OCI-LY1 (cell line): Measurements from ENCODE around the gene BSCL2.
A peak's percentile ranks its signal among the peaks of the same experiment; 100 is the strongest.
"Not testable (repeated sequence)": the region's sequence is repeated elsewhere in the genome, so short reads cannot be mapped to it uniquely, and the experiment has no call there.

Source experiments
- H2AFZ ChIP-seq: fragments of 200-600 bp; sonication (generic), shearing (Covaris generic); 2 replicates; pipeline ENCODE4 v1.6.0; 2014; ENCODE audit warnings: antibody characterized with exemption, mild to moderate bottlenecking, low read length
- H3F3A ChIP-seq: fragments of 200-600 bp; sonication (generic), shearing (Covaris generic); 2 replicates; pipeline ENCODE4 v1.6.0; 2014; ENCODE audit warnings: mild to moderate bottlenecking, antibody characterized with exemption, low read length, moderate library complexity; ENCODE audit not compliant: insufficient read depth
- H3K27ac ChIP-seq: fragments of 200-600 bp; sonication (generic); 2 replicates; pipeline ENCODE4 v1.5.1; 2014; ENCODE audit warnings: low read length, mixed run types, mild to moderate bottlenecking, low read depth; ENCODE audit not compliant: poor library complexity, severe bottlenecking
- H3K27me3 ChIP-seq: fragments of 200-600 bp; sonication (generic); 2 replicates; pipeline ENCODE4 v1.6.0; 2014; ENCODE audit warnings: antibody characterized with exemption, mild to moderate bottlenecking, low read length, moderate library complexity; ENCODE audit not compliant: insufficient read depth
- H3K36me3 ChIP-seq: fragments of 200-600 bp; sonication (generic); 2 replicates; pipeline ENCODE4 v1.6.1; 2014; ENCODE audit warnings: mild to moderate bottlenecking, antibody characterized with exemption, low read length, moderate library complexity, mixed read lengths; ENCODE audit not compliant: insufficient read depth
- H3K4me1 ChIP-seq: fragments of 200-600 bp; sonication (generic); 2 replicates; pipeline ENCODE4 v1.5.1; 2014; ENCODE audit warnings: mild to moderate bottlenecking, low read length, moderate library complexity; ENCODE audit not compliant: insufficient read depth, severe bottlenecking
- H3K4me2 ChIP-seq: fragments of 200-600 bp; sonication (generic), shearing (Covaris generic); 2 replicates; pipeline ENCODE4 v1.6.1; 2014; ENCODE audit warnings: low read length
- H3K4me3 ChIP-seq: fragments of 200-600 bp; sonication (generic); 2 replicates; pipeline ENCODE4 v1.5.1; 2014; ENCODE audit warnings: low read length, low read depth, mild to moderate bottlenecking, mixed read lengths; ENCODE audit not compliant: poor library complexity, severe bottlenecking
- H3K79me2 ChIP-seq: fragments of 200-600 bp; shearing (Covaris generic); 2 replicates; pipeline ENCODE4 v1.6.1; 2016; ENCODE audit warnings: mixed run types, low read length, mixed read lengths; ENCODE audit not compliant: insufficient read depth
- H3K9ac ChIP-seq: fragments of 200-600 bp; sonication (generic), shearing (Covaris generic); 2 replicates; pipeline ENCODE4 v1.6.1; 2014; ENCODE audit warnings: mild to moderate bottlenecking, low read length, mixed read lengths
- H3K9me2 ChIP-seq: fragments of 200-600 bp; sonication (generic), shearing (Covaris generic); 2 replicates; pipeline ENCODE4 v1.6.1; 2014; ENCODE audit warnings: low read depth, mild to moderate bottlenecking, low read length, mixed read lengths
- H3K9me3 ChIP-seq: fragments of 200-600 bp; shearing (Covaris generic); 2 replicates; pipeline ENCODE4 v1.6.1; 2014; ENCODE audit warnings: low read length, mixed read lengths
- H4K20me1 ChIP-seq: fragments of 200-600 bp; sonication (generic), shearing (Covaris generic); 2 replicates; pipeline ENCODE4 v1.6.0; 2016; ENCODE audit warnings: mild to moderate bottlenecking, low read length; ENCODE audit not compliant: insufficient read depth
- EZH2 ChIP-seq: fragments of 200-600 bp; sonication (generic), shearing (Covaris generic); IDR thresholded peaks from 2 replicates; pipeline ENCODE4 v1.8.0; 2017; ENCODE audit warnings: borderline replicate concordance, mixed run types, mild to moderate bottlenecking, antibody characterized with exemption, low read length, moderate library complexity, mixed read lengths
- TF ChIP-seq, protein P1 (sequence below): fragments of 200-600 bp; sonication (generic), shearing (Covaris generic); IDR thresholded peaks from 2 replicates; pipeline ENCODE4 v1.5.1; 2017; ENCODE audit warnings: mild to moderate bottlenecking, antibody characterized with exemption, low read length, moderate library complexity, mixed read lengths

Gene BSCL2

DNA sequence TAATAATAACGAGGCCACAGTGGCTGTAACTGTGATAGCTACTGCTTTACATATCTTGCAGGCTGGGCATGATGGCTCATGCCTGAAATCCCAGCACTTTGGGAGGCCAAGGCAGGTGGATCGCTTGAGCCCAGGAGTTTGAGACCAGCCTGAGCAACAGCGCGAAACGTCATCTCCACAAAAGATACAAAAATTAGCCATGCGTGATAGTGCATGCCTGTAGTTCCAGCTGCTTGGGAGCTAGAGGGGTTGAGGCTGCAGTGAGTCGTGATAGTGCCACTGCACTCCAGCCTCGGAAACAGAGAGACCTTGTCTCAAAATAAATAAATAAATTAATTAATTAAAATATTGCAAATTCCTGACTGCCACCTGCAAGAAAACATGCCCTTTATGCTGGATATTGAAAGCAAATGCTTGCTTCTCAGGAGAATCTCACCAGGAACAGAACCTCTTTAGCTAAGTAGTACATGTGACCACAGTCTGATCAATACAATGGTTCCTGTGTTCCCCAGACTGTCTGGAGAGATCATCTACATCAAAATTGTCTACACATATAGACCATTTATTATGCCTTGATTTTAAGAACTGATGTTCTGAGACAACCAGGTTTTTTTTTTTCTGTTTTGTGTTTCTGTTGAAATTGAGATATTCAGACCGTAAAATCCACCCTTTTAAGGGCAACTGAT, 40.4 kb upstream of the BSCL2 start:
- Histone ChIP-seq H2AFZ (no peak overlapping the region), H3K36me3 (peaks cover 8% of the 10 kb centered on the region; the same call in 1 of the 2 replicates), H3K27ac (peak overlapping the region; percentile 59), H4K20me1 (no peaks in the 10 kb centered on the region), H3K79me2 (no peaks in the 10 kb centered on the region), H3K9me3 (no peaks in the 10 kb centered on the region), H3K9me2 (no peaks in the 10 kb centered on the region), H3K9ac (peak overlapping the region; percentile 34; the same call in 1 of the 2 replicates), H3K4me3 (no peak overlapping the region), H3F3A (no peaks in the 10 kb centered on the region), H3K4me2 (peak overlapping the region; percentile 37; the same call in 1 of the 2 replicates), H3K4me1 (peaks cover 19% of the 10 kb centered on the region), H3K27me3 (no peaks in the 10 kb centered on the region)
- TF ChIP-seq, protein P1, sequence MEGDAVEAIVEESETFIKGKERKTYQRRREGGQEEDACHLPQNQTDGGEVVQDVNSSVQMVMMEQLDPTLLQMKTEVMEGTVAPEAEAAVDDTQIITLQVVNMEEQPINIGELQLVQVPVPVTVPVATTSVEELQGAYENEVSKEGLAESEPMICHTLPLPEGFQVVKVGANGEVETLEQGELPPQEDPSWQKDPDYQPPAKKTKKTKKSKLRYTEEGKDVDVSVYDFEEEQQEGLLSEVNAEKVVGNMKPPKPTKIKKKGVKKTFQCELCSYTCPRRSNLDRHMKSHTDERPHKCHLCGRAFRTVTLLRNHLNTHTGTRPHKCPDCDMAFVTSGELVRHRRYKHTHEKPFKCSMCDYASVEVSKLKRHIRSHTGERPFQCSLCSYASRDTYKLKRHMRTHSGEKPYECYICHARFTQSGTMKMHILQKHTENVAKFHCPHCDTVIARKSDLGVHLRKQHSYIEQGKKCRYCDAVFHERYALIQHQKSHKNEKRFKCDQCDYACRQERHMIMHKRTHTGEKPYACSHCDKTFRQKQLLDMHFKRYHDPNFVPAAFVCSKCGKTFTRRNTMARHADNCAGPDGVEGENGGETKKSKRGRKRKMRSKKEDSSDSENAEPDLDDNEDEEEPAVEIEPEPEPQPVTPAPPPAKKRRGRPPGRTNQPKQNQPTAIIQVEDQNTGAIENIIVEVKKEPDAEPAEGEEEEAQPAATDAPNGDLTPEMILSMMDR = no peak
- no peak for TF ChIP-seq EZH2

DNA sequence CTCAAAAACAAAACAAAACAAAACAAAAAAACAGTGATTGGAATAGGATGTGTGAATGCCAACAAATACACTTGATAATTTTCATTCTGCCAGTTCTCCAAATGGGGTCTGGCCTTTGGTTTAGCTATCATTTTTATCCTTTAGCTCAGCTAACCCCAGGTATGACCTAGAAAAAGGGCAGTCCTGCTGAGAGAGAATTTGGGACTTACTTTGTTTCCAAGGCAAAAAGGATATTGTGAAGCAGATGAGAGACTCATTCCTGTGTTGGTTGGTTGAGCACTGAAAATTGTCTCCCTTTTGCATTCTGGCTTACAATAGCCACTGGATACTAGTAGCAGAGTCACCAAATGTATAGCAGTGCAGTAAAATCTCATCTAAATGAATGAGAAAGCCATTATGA, 30.0 kb upstream of the BSCL2 start:
- Histone ChIP-seq H3K4me3 (no peak overlapping the region), H3K27me3 (no peaks in the 10 kb centered on the region), H3F3A (no peaks in the 10 kb centered on the region), H3K79me2 (no peaks in the 10 kb centered on the region), H3K27ac (no peak overlapping the region), H3K4me1 (no peaks in the 10 kb centered on the region), H3K36me3 (peaks cover 57% of the 10 kb centered on the region), H3K4me2 (no peak overlapping the region), H2AFZ (no peak overlapping the region), H4K20me1 (no peaks in the 10 kb centered on the region), H3K9me2 (no peaks in the 10 kb centered on the region), H3K9ac (no peak overlapping the region), H3K9me3 (no peaks in the 10 kb centered on the region)
- no peak for TF ChIP-seq EZH2
- TF ChIP-seq, protein P1 = no peak

DNA sequence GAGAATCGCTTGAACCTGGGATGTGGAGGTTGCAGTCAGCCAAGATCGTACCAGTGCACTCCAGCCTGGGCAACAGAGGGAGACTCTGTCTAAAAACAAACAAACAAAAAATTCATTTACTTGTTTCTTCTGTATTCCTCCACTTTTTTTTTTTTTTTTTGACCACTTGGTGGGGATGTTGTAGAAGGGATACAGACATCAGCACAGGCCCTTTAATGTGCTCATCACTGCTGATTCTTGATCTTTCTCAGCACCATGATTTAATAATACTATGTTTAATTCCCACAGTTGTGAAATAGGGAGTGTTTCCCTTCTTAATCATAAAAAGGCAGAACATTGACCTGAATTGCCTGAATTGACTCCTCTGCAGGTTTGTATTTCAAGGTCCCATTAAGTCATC, 25.6 kb upstream of the BSCL2 start:
- TF ChIP-seq, protein P1 = peak; percentile 38
- TF ChIP-seq EZH2 = no peak

DNA sequence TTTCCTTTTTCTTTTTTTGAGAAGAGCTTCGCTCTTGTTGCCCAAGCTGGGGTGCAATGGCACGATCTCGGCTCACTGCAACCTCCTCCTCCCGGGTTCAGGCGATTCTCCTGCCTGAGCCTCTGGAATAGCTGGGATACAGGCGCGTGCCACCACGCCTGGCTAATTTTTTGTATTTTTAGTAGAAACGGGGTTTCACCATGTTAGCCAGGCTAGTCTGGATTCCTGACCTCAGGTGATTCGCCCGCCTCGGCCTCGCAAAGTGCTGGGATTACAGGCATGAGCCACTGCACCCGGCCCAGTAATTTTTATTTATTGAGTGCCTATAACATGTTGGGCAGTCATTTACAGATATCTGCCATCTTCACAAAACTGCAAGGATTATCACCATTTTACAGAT, 22.9 kb upstream of the BSCL2 start:
- H3K27me3 ChIP-seq, H4K20me1 ChIP-seq, H3K27ac ChIP-seq, H3F3A ChIP-seq, H2AFZ ChIP-seq, H3K9me3 ChIP-seq, H3K9me2 ChIP-seq: not testable (repeated sequence)
- peaks cover 33% of the 10 kb centered on the region for H3K79me2 ChIP-seq
- peak overlapping the region; percentile 59 for H3K4me2 ChIP-seq
- H3K4me1 ChIP-seq = peaks cover 13% of the 10 kb centered on the region
- H3K4me3 ChIP-seq = peak overlapping the region; percentile 99
- peaks cover 36% of the 10 kb centered on the region for H3K36me3 ChIP-seq
- H3K9ac ChIP-seq = peak overlapping the region; percentile 82; the same call in 1 of the 2 replicates

More for the DNA sequence above, 25.6 kb upstream of the BSCL2 start:
- Histone ChIP-seq H3K9me2 (no peaks in the 10 kb centered on the region), H3K27me3 (no peaks in the 10 kb centered on the region), H3K9me3 (no peaks in the 10 kb centered on the region), H3K9ac (no peak overlapping the region), H3F3A (no peaks in the 10 kb centered on the region), H3K27ac (no peak overlapping the region), H3K4me2 (no peak overlapping the region), H3K4me1 (peaks cover 10% of the 10 kb centered on the region), H2AFZ (no peak overlapping the region), H4K20me1 (no peaks in the 10 kb centered on the region), H3K79me2 (peaks cover 16% of the 10 kb centered on the region), H3K4me3 (no peak overlapping the region), H3K36me3 (peaks cover 36% of the 10 kb centered on the region)
